H1 (cell line): ENCODE results near the gene ELMO1. TPM values are rescaled to one million over a fixed set of nuclear protein-coding genes. Genes with fewer than 3 reads are reported as not detected.

ENCODE experiments used
- CTCF ChIA-PET: fragments of 300-600 bp; sonication (Branson Sonifier 250); formaldehyde crosslinking; loops from one replicate; lab custom pipeline; 2021; ENCODE audit not compliant: partially characterized antibody; lab: Charles Lee
- POLR2A ChIA-PET: fragments of 300-600 bp; sonication (Branson Sonifier 250); formaldehyde crosslinking; loops from one replicate; lab custom pipeline; 2021; ENCODE audit warnings: inconsistent platforms; ENCODE audit not compliant: partially characterized antibody; lab: Charles Lee
- DNase-seq, 2 experiments: peaks; one replicate each; pipeline versions ENCODE4 v3.0.0 to v3.0.0-alpha.2; 2010 to 2022; ENCODE audit warnings: low spot score in 2 of 2, low read depth in 1 of 2, mixed read lengths in 1 of 2
- FAIRE-seq: peaks from 2 replicates; lab custom pipeline; 2011; peaks lifted over from hg19 to GRCh38; lab: Jason Lieb, UNC
- H2AFZ ChIP-seq: 2 replicates; pipeline ENCODE4 v1.8.1; 2012; ENCODE audit warnings: low read length, inconsistent platforms
- H2AK5ac ChIP-seq: 2 replicates; pipeline ENCODE4 v1.6.1; 2013; ENCODE audit warnings: low read depth, low read length
- H2BK120ac ChIP-seq: replicated peaks from 2 replicates; pipeline ENCODE3; 2013; ENCODE audit warnings: low read depth, low read length, inconsistent platforms
- H2BK12ac ChIP-seq: 2 replicates; pipeline ENCODE4 v1.6.1; 2013; ENCODE audit warnings: low read depth, low read length
- H2BK15ac ChIP-seq: 2 replicates; pipeline ENCODE4 v1.6.1; 2013; ENCODE audit warnings: low read length
- H2BK20ac ChIP-seq: 2 replicates; pipeline ENCODE4 v1.6.1; 2013; ENCODE audit warnings: low read length
- H2BK5ac ChIP-seq: 2 replicates; pipeline ENCODE4 v1.6.1; 2013; ENCODE audit warnings: low read depth, low read length
- H3K14ac ChIP-seq: 2 replicates; pipeline ENCODE4 v1.6.1; 2013; ENCODE audit warnings: inconsistent platforms; ENCODE audit not compliant: insufficient read length
- H3K18ac ChIP-seq: 2 replicates; pipeline ENCODE4 v1.6.1; 2013; ENCODE audit warnings: low read length; ENCODE audit errors: extremely low read depth
- H3K23ac ChIP-seq: 2 replicates; pipeline ENCODE4 v1.6.1; 2013; ENCODE audit warnings: inconsistent platforms; ENCODE audit not compliant: insufficient read length
- H3K23me2 ChIP-seq: 2 replicates; pipeline ENCODE4 v1.6.1; 2013; ENCODE audit warnings: low read depth, low read length
- H3K27ac ChIP-seq: 2 replicates; pipeline ENCODE4 v1.6.1; 2011; ENCODE audit warnings: low read depth, low read length, inconsistent platforms
- H3K27me3 ChIP-seq, 4 experiments: replicated peaks in 1 of 4; 1 replicate in 1 of 4; 2 replicates in 3 of 4; pipeline versions ENCODE4 v1.6.1 to v1.8.1; 2011 to 2013; ENCODE audit warnings: low read length in 3 of 4, mild to moderate bottlenecking in 3 of 4, inconsistent platforms in 2 of 4, mixed read lengths in 2 of 4, moderate library complexity in 1 of 4; ENCODE audit not compliant: control insufficient read depth in 3 of 4, insufficient read depth in 3 of 4; ENCODE audit errors: extremely low read depth in 1 of 4
- H3K36me3 ChIP-seq, 4 experiments: 2 replicates each; pipeline versions ENCODE4 v1.6.1 to v1.8.1; 2011 to 2013; ENCODE audit warnings: mild to moderate bottlenecking in 4 of 4, low read length in 3 of 4, moderate library complexity in 2 of 4, control low read depth in 1 of 4, inconsistent platforms in 1 of 4; ENCODE audit not compliant: insufficient read depth in 4 of 4, control insufficient read depth in 2 of 4
- H3K4ac ChIP-seq: replicated peaks from 2 replicates; pipeline ENCODE3; 2013; ENCODE audit warnings: low read length, low read depth, mixed read lengths, inconsistent platforms; ENCODE audit not compliant: insufficient read length
- H3K4me1 ChIP-seq, 4 experiments: replicated peaks in 1 of 4; 1 replicate in 1 of 4; 2 replicates in 3 of 4; pipeline versions ENCODE4 v1.6.1 to v1.8.1; 2011 to 2013; ENCODE audit warnings: low read length in 3 of 4, inconsistent platforms in 2 of 4, mixed read lengths in 1 of 4; ENCODE audit not compliant: insufficient read depth in 4 of 4, control insufficient read depth in 3 of 4
- H3K4me2 ChIP-seq, 2 experiments: 2 replicates each; pipeline versions ENCODE4 v1.6.1 to v1.8.1; 2011 to 2013; ENCODE audit warnings: low read depth in 2 of 2, low read length in 2 of 2, control low read depth in 1 of 2, inconsistent platforms in 1 of 2, mild to moderate bottlenecking in 1 of 2; ENCODE audit not compliant: insufficient read depth in 1 of 2
- H3K4me3 ChIP-seq, 4 experiments: fragments of 200-600, 300-600 bp in 1 of 4; sonication (generic), shearing (Covaris generic), sonication (Bioruptor Twin) in 1 of 4; 2 replicates each; pipeline versions ENCODE4 v1.5.1 to v1.8.1; 2011 to 2016; ENCODE audit warnings: low read length in 4 of 4, low read depth in 3 of 4, control low read depth in 2 of 4, inconsistent platforms in 2 of 4, mild to moderate bottlenecking in 2 of 4, mixed read lengths in 1 of 4, moderate library complexity in 1 of 4; ENCODE audit not compliant: insufficient read depth in 2 of 4; ENCODE audit errors: extremely low read depth in 1 of 4
- H3K56ac ChIP-seq: replicated peaks from 2 replicates; pipeline ENCODE3; 2013; ENCODE audit warnings: low read depth, mild to moderate bottlenecking, mixed read lengths, low read length, inconsistent platforms; ENCODE audit not compliant: insufficient read length
- H3K79me1 ChIP-seq: 2 replicates; pipeline ENCODE4 v1.6.1; 2013; ENCODE audit warnings: low read depth, low read length, control low read depth
- H3K79me2 ChIP-seq, 2 experiments: 2 replicates each; pipeline versions ENCODE4 v1.6.1 to v1.8.1; 2012 to 2013; ENCODE audit warnings: low read length in 2 of 2, mild to moderate bottlenecking in 2 of 2, inconsistent platforms in 1 of 2; ENCODE audit not compliant: insufficient read depth in 2 of 2, control insufficient read depth in 1 of 2
- H3K9ac ChIP-seq, 4 experiments: replicated peaks in 1 of 4; 1 replicate in 1 of 4; 2 replicates in 3 of 4; pipeline versions ENCODE4 v1.6.1 to v1.8.1; 2011 to 2013; ENCODE audit warnings: low read depth in 3 of 4, low read length in 3 of 4, control low read depth in 2 of 4, mild to moderate bottlenecking in 2 of 4, moderate library complexity in 2 of 4, inconsistent platforms in 1 of 4; ENCODE audit errors: extremely low read depth in 1 of 4
- H3K9me3 ChIP-seq, 2 experiments: 2 replicates each; pipeline versions ENCODE4 v1.6.1 to v1.8.1; 2012 to 2013; ENCODE audit warnings: mild to moderate bottlenecking in 2 of 2, moderate library complexity in 2 of 2, control low read depth in 1 of 2, inconsistent platforms in 1 of 2, low read depth in 1 of 2, low read length in 1 of 2, mixed read lengths in 1 of 2; ENCODE audit not compliant: insufficient read depth in 2 of 2
- H4K20me1 ChIP-seq, 2 experiments: replicated peaks in 1 of 2; 2 replicates each; pipeline versions ENCODE3 to v1.8.1; 2011 to 2013; ENCODE audit warnings: inconsistent platforms in 2 of 2, low read length in 2 of 2, mild to moderate bottlenecking in 1 of 2; ENCODE audit not compliant: insufficient read depth in 2 of 2, control insufficient read depth in 1 of 2
- H4K5ac ChIP-seq: 2 replicates; pipeline ENCODE4 v1.6.1; 2013; ENCODE audit warnings: low read length, low read depth, mixed read lengths, inconsistent platforms; ENCODE audit not compliant: insufficient read length
- H4K8ac ChIP-seq: 2 replicates; pipeline ENCODE4 v1.8.0; 2013; ENCODE audit warnings: mild to moderate bottlenecking, moderate library complexity, low read length, inconsistent platforms; ENCODE audit not compliant: insufficient read depth; ENCODE audit errors: extremely low read depth
- H4K91ac ChIP-seq: replicated peaks from 2 replicates; pipeline ENCODE3; 2013; ENCODE audit warnings: low read length, mixed read lengths, inconsistent platforms; ENCODE audit not compliant: insufficient read length
- CBX5 ChIP-seq: fragments of 300-800, 300-1000 bp; sonication (generic); IDR thresholded peaks from 2 replicates; pipeline ENCODE4 v1.7.1; 2016; ENCODE audit warnings: antibody characterized with exemption, low read length, low read depth
- EGR1 ChIP-seq: IDR thresholded peaks from 2 replicates; pipeline ENCODE4 v1.6.1; 2011; ENCODE audit warnings: low read depth, low read length, borderline replicate concordance
- HDAC2 ChIP-seq, 2 experiments: fragments of 300-600 bp in 1 of 2; sonication (generic) in 1 of 2; IDR thresholded peaks; 2 replicates each; pipeline ENCODE4 v1.6.1; 2011 to 2012; ENCODE audit warnings: low read depth in 2 of 2, low read length in 2 of 2, mild to moderate bottlenecking in 2 of 2, moderate library complexity in 2 of 2, borderline replicate concordance in 1 of 2, inconsistent platforms in 1 of 2
- JUND ChIP-seq: IDR thresholded peaks from 2 replicates; pipeline ENCODE4 v1.6.1; 2011; ENCODE audit warnings: mild to moderate bottlenecking, improper control_type of control experiment, low read length
- KDM1A ChIP-seq: fragments of 200-600, 300-600 bp; sonication (generic); IDR thresholded peaks from 2 replicates; pipeline ENCODE4 v1.7.1; 2016; ENCODE audit warnings: mild to moderate bottlenecking, low read length, borderline replicate concordance
- NRF1 ChIP-seq: IDR thresholded peaks from 2 replicates; pipeline ENCODE4 v1.6.1; 2011; ENCODE audit warnings: mild to moderate bottlenecking, low read depth, low read length, improper control_type of control experiment
- RAD21 ChIP-seq, 2 experiments: IDR thresholded peaks in 1 of 2; conservative IDR thresholded peaks in 1 of 2; 2 replicates each; pipeline ENCODE4 v1.6.1; 2011; ENCODE audit warnings: low read depth in 2 of 2, low read length in 2 of 2, improper control_type of control experiment in 1 of 2, inconsistent platforms in 1 of 2, mild to moderate bottlenecking in 1 of 2, moderate library complexity in 1 of 2
- SIRT6 ChIP-seq: IDR thresholded peaks from one replicate; pipeline ENCODE4 v1.7.1; 2012; ENCODE audit warnings: low read length, inconsistent platforms
- WGBS, 2 experiments: shearing (Covaris generic) in 1 of 2; methylation state at CpG; one replicate each; pipeline versions ENCODE4 v1.1.6 to v1.1.7; 2013 to 2015; ENCODE audit warnings: low lambda C conversion rate in 2 of 2, mixed read lengths in 2 of 2, inconsistent platforms in 1 of 2, low coverage in 1 of 2, missing lambda C conversion rate in 1 of 2; ENCODE audit not compliant: insufficient replicate concordance in 2 of 2, insufficient coverage in 1 of 2, insufficient read length in 1 of 2; ENCODE audit errors: extremely low coverage in 1 of 2, missing lambda C conversion rate in 1 of 2; 5-methylcytosine and 5-hydroxymethylcytosine counted together
- polyA plus RNA-seq, 7 experiments: library from polyadenylated mRNA; depleted of rRNA in 3 of 7; stranded (reverse) in 5 of 7; unstranded in 2 of 7; fragments of >200 nt in 5 of 7; fragments of 200-250 nt in 2 of 7; gene quantifications; 1 replicate in 5 of 7; 2 replicates in 1 of 7; 4 replicates in 1 of 7; pipeline versions ENCODE4 v1.2.1 to v1.2.3, GENCODE V29; 2011 to 2013; ENCODE audit warnings: missing spikeins in 2 of 7, mixed read lengths in 2 of 7
- total RNA-seq: library from RNA; stranded (reverse); fragmentation: NEBNext Ultra II Directional; extraction: Animal tissue kit (Norgen Biotek cat#: 25700); gene quantifications from 2 replicates; pipeline ENCODE4 v1.2.1, GENCODE V29; 2021

The ELMO1 gene
- total and polyA plus RNA-seq, 2 of the 8 experiments (the other 6 are each of a cell fraction or from before 2014, with no cell fraction given): 18.4 to 21.0 TPM

- Histone ChIP-seq H2BK15ac (no peak overlapping the region), H3K23me2 (no peaks in the 10 kb centered on the region), H3K27ac (no peak overlapping the region), H3K4ac (no peak overlapping the region), H3K23ac (no peak overlapping the region), H3K9me3 (no peaks in the 10 kb centered on the region)
- FAIRE-seq: no peak
- TF ChIP-seq CBX5 (no peak), KDM1A (no peak), JUND (no peak), NRF1 (no peak), HDAC2 (IDR thresholded peaks at IDR 0.05; ENCODE audit: borderline replicate concordance in 1 of 2, low read depth in 2 of 2, low read length in 2 of 2) (no peak), RAD21 (IDR thresholded peaks at IDR 0.05 in 1 of 2, conservative IDR thresholded peaks at IDR 0.05 in 1 of 2; ENCODE audit: low read depth in 2 of 2, low read length in 2 of 2) (no peak), SIRT6 (no peak), EGR1 (no peak)
- TF ChIP-seq, all 59 proteins: peak for 0
- 91% methylated on average over 1 of the region's 1 CpG; no CpG with 5 or more reads in 1 of the 2 experiments for WGBS, 2 experiments
- Histone ChIP-seq H3K4me1 (no peaks in the 10 kb centered on the region), H2BK20ac (no peak overlapping the region), H2BK120ac (no peak overlapping the region), H3K27me3 (no peaks in the 10 kb centered on the region), H3K56ac (no peak overlapping the region), H3K79me1 (no peaks in the 10 kb centered on the region), H3K36me3 (no peaks in the 10 kb centered on the region), H2BK5ac (no peak overlapping the region), H2AK5ac (no peak overlapping the region), H4K20me1 (no peaks in the 10 kb centered on the region), H4K8ac (no peak overlapping the region), H3K9ac (no peak overlapping the region), H3K18ac (no peak overlapping the region), H3K4me2 (no peak overlapping the region), H4K5ac (no peak overlapping the region), H3K4me3 (no peak overlapping the region), H4K91ac (no peak overlapping the region), H3K14ac (no peak overlapping the region), H3K79me2 (no peaks in the 10 kb centered on the region), H2BK12ac (no peak overlapping the region), H2AFZ (no peak overlapping the region)
- DNase-seq: no peak
- ChIA-PET POLR2A (interaction anchor here (2.2 kb wide), 1 partner anchor 11 kb away, joined by 4 read pairs; no protein-coding TSS in a partner anchor), CTCF (interaction anchor here (1.0 to 18.1 kb wide), 3 partner anchors 7 to 180 kb away, joined by 3 to 162 read pairs (median 4); no protein-coding TSS in a partner anchor)
Observed at GRCh38 chr7:36994456-36995112, 454.1 kb downstream of the ELMO1 start.
